Stomach smooth muscle (tissue), 2 donors: Measurements from ENCODE around the gene PDZRN3.
A peak's percentile ranks its signal among the peaks of the same experiment; 100 is the strongest.

Experiments used
- H3K27ac ChIP-seq: one replicate; pipeline ENCODE4 v1.7.0; 2013; ENCODE audit warnings: mild to moderate bottlenecking, low read length, inconsistent platforms
- H3K27me3 ChIP-seq, 2 donors: one replicate each; pipeline ENCODE4 v1.7.0; 2013; ENCODE audit warnings: low read length in 2 of 2; ENCODE audit not compliant: insufficient read depth in 2 of 2, control insufficient read depth in 1 of 2
- H3K36me3 ChIP-seq, 2 donors: one replicate each; pipeline ENCODE4 v1.7.0; 2013; ENCODE audit warnings: low read length in 2 of 2; ENCODE audit not compliant: control insufficient read depth in 2 of 2, insufficient read depth in 2 of 2
- H3K4me1 ChIP-seq: one replicate; pipeline ENCODE4 v1.7.0; 2013; ENCODE audit warnings: low read length; ENCODE audit not compliant: control insufficient read depth, insufficient read depth
- H3K4me3 ChIP-seq, 2 donors: one replicate each; pipeline ENCODE4 v1.7.0; 2013; ENCODE audit warnings: low read length in 2 of 2
- H3K9ac ChIP-seq, 2 donors: one replicate each; pipeline ENCODE4 v1.7.0; 2013; ENCODE audit warnings: low read length in 2 of 2, mild to moderate bottlenecking in 1 of 2
- H3K9me3 ChIP-seq, 2 donors: one replicate each; pipeline ENCODE4 v1.7.0; 2013; ENCODE audit warnings: low read length in 2 of 2; ENCODE audit not compliant: control insufficient read depth in 2 of 2
- donor health status: healthy.
- donor health status: Pancreatic carcinoma.

PDZRN3 gene

GRCh38 chr3:73426606-73427005 lies 198.1 kb downstream of the PDZRN3 start:
- Histone ChIP-seq H3K36me3 (no peaks in the 10 kb centered on the region), H3K27ac (peak overlapping the region; percentile 66), H3K4me3 (no peak overlapping the region), H3K27me3 (no peaks in the 10 kb centered on the region), H3K9me3 (no peaks in the 10 kb centered on the region), H3K9ac (no peak overlapping the region), H3K4me1 (peaks cover 50% of the 10 kb centered on the region)

GRCh38 chr3:73423116-73423515 lies 201.6 kb downstream of the PDZRN3 start:
- Histone ChIP-seq H3K4me3 (peak overlapping the region in 1 of 2 donors; percentile 35), H3K9ac (peak overlapping the region; percentile 42 to 65), H3K27ac (peak overlapping the region; percentile 91), H3K9me3 (no peaks in the 10 kb centered on the region), H3K27me3 (no peaks in the 10 kb centered on the region), H3K4me1 (peaks cover 46% of the 10 kb centered on the region), H3K36me3 (no peaks in the 10 kb centered on the region)

- peaks cover 45% of the 10 kb centered on the region for H3K4me1 ChIP-seq
Measured at GRCh38 chr3:73422571-73422970, 202.2 kb downstream of the PDZRN3 start.

GRCh38 chr3:73419942-73420341 lies 204.8 kb downstream of the PDZRN3 start:
- peaks cover 45% of the 10 kb centered on the region for H3K4me1 ChIP-seq
- no peaks in the 10 kb centered on the region for H3K36me3 ChIP-seq
- no peaks in the 10 kb centered on the region for H3K27me3 ChIP-seq
- H3K9ac ChIP-seq: peak overlapping the region; percentile 45 to 64
- H3K27ac ChIP-seq: peak overlapping the region; percentile 91
- H3K4me3 ChIP-seq: peak overlapping the region; percentile 6 to 50
- no peaks in the 10 kb centered on the region for H3K9me3 ChIP-seq

More at GRCh38 chr3:73422571-73422970, 202.2 kb downstream of the PDZRN3 start:
- Histone ChIP-seq H3K9ac (peak overlapping the region in 1 of 2 donors; percentile 65), H3K9me3 (no peaks in the 10 kb centered on the region), H3K27me3 (no peaks in the 10 kb centered on the region), H3K36me3 (no peaks in the 10 kb centered on the region), H3K4me3 (peak overlapping the region in 1 of 2 donors; percentile 33), H3K27ac (peak overlapping the region; percentile 91)

GRCh38 chr3:73419179-73419803 lies 205.4 kb downstream of the PDZRN3 start:
- H3K4me3 ChIP-seq: peak overlapping the region in 1 of 2 donors; percentile 44
- no peaks in the 10 kb centered on the region for H3K27me3 ChIP-seq
- H3K9ac ChIP-seq: peak overlapping the region; percentile 45 to 64
- H3K27ac ChIP-seq: peak overlapping the region; percentile 91
- H3K36me3 ChIP-seq: no peaks in the 10 kb centered on the region
- H3K4me1 ChIP-seq: peaks cover 47% of the 10 kb centered on the region
- no peaks in the 10 kb centered on the region for H3K9me3 ChIP-seq

GRCh38 chr3:73418681-73419080 lies 206.1 kb downstream of the PDZRN3 start:
- H3K9me3 ChIP-seq: no peaks in the 10 kb centered on the region
- no peaks in the 10 kb centered on the region for H3K27me3 ChIP-seq
- H3K27ac ChIP-seq: peak overlapping the region; percentile 91
- H3K4me3 ChIP-seq: no peak overlapping the region
- peaks cover 51% of the 10 kb centered on the region for H3K4me1 ChIP-seq
- H3K36me3 ChIP-seq: no peaks in the 10 kb centered on the region
- peak overlapping the region; percentile 45 to 64 for H3K9ac ChIP-seq

GRCh38 chr3:73415118-73415517 lies 209.6 kb downstream of the PDZRN3 start:
- Histone ChIP-seq H3K9me3 (no peaks in the 10 kb centered on the region), H3K9ac (no peak overlapping the region), H3K36me3 (no peaks in the 10 kb centered on the region), H3K27ac (peak overlapping the region; percentile 26), H3K27me3 (no peaks in the 10 kb centered on the region), H3K4me1 (peaks cover 68% of the 10 kb centered on the region), H3K4me3 (no peak overlapping the region)

- no peaks in the 10 kb centered on the region for H3K27me3 ChIP-seq
- no peak overlapping the region for H3K9ac ChIP-seq
- H3K36me3 ChIP-seq: no peaks in the 10 kb centered on the region
- H3K4me1 ChIP-seq: peaks cover 70% of the 10 kb centered on the region
- H3K27ac ChIP-seq: peak overlapping the region; percentile 61
- H3K9me3 ChIP-seq: no peaks in the 10 kb centered on the region
- H3K4me3 ChIP-seq: no peak overlapping the region
Measured at GRCh38 chr3:73413619-73414018, 211.1 kb downstream of the PDZRN3 start.

GRCh38 chr3:73411993-73412392 lies 212.7 kb downstream of the PDZRN3 start:
- Histone ChIP-seq H3K36me3 (no peaks in the 10 kb centered on the region), H3K4me3 (no peak overlapping the region), H3K4me1 (peaks cover 72% of the 10 kb centered on the region), H3K27me3 (no peaks in the 10 kb centered on the region), H3K27ac (peak overlapping the region; percentile 88), H3K9ac (no peak overlapping the region), H3K9me3 (no peaks in the 10 kb centered on the region)

GRCh38 chr3:73411545-73411944 lies 213.2 kb downstream of the PDZRN3 start:
- Histone ChIP-seq H3K36me3 (no peaks in the 10 kb centered on the region), H3K9ac (no peak overlapping the region), H3K4me3 (no peak overlapping the region), H3K9me3 (no peaks in the 10 kb centered on the region), H3K27me3 (no peaks in the 10 kb centered on the region), H3K27ac (peak overlapping the region; percentile 88), H3K4me1 (peaks cover 75% of the 10 kb centered on the region)

GRCh38 chr3:73409138-73409763 lies 215.5 kb downstream of the PDZRN3 start:
- H3K4me1 ChIP-seq: peaks cover 84% of the 10 kb centered on the region

More at GRCh38 chr3:73409138-73409763, 215.5 kb downstream of the PDZRN3 start:
- Histone ChIP-seq H3K27me3 (no peaks in the 10 kb centered on the region), H3K36me3 (no peaks in the 10 kb centered on the region), H3K4me3 (peak overlapping the region; percentile 9 to 28), H3K27ac (peak overlapping the region; percentile 88), H3K9me3 (no peaks in the 10 kb centered on the region), H3K9ac (peak overlapping the region in 1 of 2 donors; percentile 62)
